Suppressor macrophage treated with lipopolysaccharide for 4 hours (primary cell): ENCODE data around the gene DHRS9.

Source experiments
- DNase-seq: peaks from one replicate; pipeline ENCODE4 v3.0.0-alpha.2; 2020

DHRS9 gene

GRCh38 chr2:169065864-169066517 is 3.4 kb upstream of the DHRS9 start:
- DNase-seq, result no peak

- DNase-seq, result peak; percentile 25
Measured at GRCh38 chr2:169066897-169067296, 2.5 kb upstream of the DHRS9 start.

DNA sequence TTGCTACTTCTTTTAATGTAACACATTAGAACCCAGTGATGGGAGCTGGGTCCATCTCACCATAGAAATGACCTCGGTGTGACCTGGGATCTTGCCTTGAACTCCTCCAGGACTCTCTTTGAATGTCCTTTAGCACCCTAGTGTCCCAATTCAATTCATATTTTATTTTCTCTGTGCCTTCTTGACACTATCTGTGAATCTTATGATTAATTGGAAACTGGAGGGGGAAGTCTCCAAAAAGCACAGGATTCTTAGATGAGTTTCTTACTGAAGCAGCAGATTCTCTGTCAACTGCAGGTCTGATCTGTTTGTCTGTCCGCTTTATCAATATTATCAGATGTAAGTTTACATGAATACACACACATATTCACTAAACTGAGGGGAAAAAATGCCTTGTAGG is 470 bp downstream of the DHRS9 start:
- no peak for DNase-seq

DNA sequence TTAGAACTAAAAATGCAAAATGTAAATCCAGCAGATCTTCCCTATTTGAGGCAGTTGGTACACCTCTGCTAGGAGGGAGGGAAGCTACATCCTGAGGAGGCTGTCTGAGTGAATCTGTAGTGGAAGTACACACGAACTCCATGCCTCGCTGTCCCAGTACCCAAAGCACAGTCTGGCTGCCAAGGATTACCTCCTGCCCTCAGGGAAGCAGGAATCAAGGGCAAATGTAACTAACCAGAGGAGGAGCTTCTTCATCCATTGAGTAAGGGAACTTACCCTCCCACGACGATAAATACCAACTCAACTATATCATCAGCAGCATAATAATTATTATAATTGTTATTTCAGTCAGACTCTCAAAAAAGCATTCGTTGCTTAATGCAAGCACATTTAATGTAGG is 2.1 kb downstream of the DHRS9 start:
- peak; percentile 12 for DNase-seq

DNA sequence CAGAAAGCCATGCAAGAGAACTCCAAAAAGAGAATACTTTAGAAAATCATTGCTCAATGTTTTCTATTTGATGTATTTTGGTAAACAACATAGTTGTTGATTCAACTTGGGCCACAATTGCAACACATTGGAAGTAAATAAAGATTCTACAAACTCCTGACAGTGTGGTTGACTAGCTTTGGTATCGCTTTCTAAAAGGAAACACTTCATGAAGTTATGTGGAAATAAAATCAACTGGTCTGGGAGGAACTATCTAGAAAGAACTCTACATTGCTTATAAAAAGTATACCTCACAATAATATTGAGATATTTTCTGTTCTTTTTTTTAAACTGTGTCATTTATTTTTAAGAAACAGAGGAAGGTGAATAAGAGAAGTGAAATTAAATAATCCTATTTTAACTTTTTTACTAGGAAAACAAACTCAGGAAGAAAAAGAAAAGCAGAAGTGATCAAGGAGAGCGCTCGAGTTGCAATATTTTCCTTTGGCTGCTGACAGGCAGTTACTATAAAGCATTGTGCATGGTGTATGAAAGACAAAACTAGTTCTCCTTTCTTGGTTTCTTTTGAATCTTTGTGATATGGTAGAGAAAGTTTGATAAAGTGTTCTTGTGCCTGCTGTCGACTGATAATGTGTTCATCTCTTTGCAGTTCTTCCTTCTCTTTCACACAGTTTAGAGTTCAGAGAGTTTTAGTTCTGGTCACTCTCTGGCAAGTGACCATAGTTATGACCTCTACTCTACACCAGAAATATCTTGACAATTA is 3.0 kb downstream of the DHRS9 start:
- peak; percentile 93 for DNase-seq

DNA sequence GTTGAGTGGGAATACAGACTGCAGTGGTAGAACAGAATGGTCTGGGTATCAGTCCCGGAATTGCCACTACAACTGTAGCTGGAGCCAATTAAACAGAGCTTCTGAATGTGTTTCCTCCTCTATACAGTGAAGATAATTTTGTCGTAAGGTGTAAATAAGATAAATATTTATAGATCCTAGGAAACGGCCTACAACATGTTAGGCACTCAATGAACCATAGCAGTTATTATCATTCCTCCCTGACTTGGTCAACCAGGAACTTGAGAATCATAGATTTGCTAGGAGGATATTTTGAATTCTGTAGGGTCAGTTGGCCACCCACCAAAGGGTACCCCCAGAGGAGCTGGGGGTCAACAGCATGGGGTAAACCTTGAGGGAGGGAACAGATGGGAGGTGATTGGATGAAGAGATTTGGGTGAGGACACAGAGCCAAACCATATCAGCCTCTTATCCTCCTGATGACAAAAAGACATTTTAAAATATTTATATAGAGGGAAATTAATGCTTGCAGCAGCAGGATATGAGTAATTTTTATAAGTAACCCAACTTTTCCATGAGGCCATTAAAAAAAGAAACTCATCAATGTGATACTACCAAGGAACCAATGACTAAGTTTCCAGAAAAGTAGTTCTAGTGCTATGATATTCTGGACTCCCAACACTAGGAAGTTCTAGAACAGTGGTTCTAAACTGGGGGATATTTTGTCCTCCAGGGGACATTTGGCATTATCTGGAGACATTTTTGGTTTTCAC is 4.0 kb downstream of the DHRS9 start:
- no peak for DNase-seq

DNA sequence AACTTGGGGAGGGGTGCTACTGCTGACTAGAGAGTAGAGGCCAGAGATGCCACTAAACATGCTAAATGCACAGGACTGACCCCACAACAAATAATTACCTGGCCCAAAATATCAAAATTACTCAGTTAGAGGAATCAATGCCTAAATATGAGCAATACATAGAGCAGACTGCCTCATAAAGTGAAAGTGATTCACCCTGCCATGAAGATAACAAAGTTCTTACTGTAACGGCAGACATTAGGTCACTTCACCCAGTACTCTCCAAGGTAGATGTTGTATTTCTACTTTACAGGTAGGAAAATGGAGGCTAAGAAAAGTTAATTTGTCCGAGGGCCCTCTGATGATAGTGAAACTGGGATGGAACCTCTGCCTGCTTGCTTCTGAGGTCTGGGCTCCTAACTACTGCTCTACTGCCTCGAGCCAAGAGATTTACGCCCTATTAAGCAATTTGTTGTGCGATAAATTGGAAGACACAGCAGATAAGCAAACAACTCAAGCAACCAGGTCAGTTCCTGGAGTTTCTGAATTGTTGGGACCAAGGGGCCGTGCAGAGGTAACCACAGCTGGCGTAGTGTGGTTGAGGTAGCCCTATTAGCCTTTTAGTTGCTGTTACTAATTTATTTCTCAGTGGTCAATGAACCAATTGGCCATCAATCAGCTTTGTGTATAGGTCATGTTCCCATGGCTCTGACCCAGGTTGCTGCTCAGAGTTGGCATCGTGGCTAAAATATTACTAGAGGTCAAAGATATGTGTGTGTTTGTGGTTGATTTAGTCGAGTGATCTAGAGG is 4.8 kb downstream of the DHRS9 start:
- peak; percentile 35 for DNase-seq

DNA sequence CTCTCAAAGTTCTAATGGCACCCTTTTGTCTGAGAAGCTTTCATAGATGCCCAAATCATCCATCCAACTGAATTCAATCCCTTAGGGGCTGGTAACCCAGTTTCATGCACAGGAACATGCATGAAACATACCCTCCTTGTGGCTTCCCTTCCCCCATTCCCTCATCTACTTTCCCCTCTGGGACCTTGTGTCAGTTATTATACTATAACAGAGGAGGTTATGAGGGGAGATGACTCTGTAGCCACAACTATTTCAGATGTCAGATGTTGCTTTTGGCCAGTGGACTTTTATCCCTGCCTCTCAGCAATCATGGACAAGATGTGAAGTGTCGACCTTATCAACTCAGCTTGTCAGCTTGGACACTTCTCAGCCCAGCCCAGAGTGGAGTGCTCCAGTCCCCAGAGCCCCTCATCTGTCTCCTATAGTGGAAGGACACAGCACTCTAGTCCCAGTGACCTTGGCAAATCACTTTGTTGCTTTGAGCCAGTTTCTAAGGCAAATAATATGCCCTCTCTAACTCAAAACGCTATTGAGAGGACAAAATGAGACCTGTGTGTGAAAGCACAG is 8.4 kb downstream of the DHRS9 start:
- DNase-seq, result no peak

DNA sequence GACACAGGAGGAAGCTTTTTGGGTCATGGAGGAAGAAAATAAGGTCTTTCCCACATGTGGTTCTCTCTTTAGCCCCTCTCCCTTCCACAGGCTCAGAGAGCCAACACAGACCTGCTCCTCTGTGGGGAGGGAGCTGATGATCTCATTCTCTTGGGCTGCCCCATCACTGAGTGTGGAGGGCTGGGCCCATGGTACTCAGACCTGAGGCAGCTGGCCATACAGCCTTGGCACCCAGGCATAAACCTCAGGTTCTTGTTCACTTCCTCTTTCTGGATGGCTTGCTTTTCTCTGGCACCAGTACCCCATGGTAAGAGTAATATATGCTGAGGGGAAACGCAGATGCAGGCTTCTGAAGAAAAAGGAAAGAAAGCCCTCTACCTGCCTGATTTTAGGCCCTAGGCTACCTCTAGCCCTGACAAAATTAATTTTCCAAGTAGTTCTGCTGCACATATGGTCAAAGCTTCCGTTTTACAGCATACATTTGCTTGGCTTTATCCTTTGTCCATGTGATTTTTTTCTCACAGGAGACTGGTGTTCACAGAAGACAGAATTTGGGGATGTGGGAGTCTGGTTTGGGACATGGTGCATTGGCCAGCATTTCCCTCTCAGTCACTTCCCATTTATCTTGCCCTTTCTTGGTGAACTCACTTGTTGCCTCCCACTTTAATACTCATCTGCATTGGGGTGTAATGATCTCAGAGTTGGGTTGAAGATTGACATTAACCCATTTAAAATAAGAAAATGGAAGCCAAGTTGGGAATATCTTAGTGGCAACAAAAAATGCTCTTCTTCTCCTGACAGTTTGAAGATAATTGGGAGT is 11.1 kb downstream of the DHRS9 start:
- peak; percentile 73 for DNase-seq

- DNase-seq, result no peak
Measured at GRCh38 chr2:169081551-169081950, 12.2 kb downstream of the DHRS9 start.

DNA sequence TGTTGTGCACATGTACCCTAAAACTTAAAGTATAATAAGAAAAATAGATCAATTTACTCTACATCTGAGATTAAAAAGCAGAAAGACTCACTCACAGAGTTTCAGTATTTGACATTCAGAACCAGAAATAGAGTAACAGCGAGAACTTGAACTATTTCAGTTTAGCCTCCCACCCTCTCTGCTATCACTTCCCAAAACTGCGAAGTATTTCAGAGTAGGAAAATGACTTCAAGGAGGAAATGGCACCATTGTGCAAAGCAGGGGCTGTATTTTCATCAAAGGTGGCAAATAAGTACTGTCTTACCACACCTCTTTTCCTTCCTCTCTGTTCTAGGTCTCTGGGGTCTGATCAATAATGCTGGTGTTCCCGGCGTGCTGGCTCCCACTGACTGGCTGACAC is 13.6 kb downstream of the DHRS9 start:
- peak; percentile 87 for DNase-seq

DNA sequence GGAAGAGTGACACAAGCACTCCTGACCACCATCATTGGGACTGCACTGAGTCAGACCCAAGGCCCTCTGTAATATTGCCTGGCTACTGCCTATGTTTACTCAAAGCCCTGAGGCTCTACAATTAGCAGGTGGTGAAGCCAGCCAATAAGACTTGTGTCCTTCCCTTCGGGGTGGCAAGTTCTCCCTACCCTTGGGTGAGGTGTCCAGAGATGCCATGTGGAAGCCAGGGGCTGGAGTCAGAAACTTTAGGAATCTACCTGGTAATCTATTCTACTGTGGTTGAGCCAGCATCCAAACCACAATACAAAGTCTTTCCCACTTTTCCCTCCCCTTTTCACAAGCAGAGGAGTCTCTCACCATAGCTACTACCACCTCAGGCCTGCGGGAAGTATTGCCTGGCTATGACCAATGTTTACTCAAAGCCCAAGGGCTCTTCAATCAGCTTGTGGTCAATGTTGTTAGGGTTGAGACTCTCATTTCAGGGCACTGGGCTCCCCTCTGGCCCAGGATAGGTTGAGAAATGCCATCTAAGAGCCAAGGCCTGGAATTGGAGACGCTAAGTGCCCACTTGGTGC is 17.6 kb downstream of the DHRS9 start:
- no peak for DNase-seq

GRCh38 chr2:169087757-169088379 is 18.5 kb downstream of the DHRS9 start:
- DNase-seq, result no peak

DNA sequence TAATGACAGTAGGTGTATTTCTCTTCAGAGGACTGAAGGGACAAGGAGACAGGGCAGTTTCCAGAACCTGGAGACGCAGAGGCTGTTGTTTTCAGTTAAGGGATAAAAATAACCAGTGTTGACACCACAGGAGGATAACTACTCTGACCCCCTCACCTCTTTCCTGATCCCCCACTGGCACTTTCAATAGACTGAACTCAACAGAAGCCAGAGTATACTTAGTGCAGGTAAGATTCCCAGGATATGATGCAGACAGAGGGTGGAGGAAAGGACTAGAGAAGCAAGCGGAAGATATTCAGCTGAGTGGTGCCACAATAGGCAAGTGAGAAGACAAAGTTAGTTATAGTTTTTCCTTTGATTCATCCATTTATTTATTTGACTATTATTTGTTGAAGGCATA is 19.8 kb downstream of the DHRS9 start:
- no peak for DNase-seq

DNA sequence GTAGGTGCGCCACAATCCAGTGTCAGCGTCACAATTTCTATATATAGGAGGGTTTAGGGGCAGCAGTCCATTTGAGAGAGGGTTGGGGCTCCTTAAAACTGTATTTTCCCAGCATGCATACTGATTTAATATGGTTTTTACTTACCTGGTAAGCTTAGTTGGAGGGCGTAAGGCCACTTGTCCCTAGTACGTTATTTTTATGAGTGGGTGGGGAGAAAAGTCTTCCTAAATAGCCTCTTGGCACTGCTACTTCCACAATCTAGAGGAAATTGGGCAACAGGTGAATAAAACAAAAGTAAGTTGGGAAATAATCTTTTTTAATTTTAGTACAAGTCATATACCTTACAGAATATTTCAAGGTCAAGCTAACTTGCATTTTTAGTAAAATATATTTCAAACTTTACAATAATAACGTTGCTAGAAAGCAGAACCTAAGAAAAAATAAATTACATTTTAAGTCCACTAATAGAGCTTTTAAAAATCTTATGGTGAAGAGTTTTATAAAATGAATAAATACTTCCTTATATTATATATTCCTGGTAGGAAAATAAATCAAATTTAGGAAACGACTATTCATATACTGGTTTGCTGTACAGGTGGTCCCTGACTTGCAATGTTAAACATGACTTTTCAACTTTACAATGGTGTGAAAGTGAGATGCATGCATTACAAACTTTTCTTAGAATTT is 20.9 kb downstream of the DHRS9 start:
- peak; percentile 37 for DNase-seq

GRCh38 chr2:169091256-169091655 is 21.9 kb downstream of the DHRS9 start:
- no peak for DNase-seq

DNA sequence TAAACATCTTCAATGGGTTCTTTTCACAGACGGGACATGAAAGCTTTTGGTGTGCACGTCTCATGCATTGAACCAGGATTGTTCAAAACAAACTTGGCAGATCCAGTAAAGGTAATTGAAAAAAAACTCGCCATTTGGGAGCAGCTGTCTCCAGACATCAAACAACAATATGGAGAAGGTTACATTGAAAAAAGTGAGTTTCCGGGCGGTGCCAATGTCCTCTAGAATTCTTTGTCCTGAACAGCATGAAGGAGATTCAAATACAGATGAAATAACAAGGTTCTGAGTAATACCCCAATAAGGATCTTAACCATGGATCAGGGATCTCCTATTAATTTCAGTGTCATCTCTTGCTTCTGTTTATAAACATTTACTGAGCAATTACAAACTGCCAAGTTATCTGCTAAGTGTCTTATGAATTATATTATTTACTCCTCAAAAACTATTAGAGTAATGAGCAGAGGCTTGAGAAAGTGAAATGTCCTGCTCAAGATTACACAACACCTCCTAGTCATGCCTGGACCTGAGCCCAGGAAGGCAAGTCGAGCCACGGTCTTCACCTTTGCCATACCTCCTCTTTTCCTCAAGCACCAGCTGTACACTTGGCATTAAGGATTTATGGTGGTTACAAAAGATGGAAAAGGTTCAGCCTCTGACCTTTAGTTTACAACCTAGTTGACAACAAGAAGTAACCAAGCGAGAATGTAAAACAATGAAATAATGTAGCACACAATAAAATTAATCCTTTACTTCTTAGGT is 22.6 kb downstream of the DHRS9 start:
- no peak for DNase-seq

DNA sequence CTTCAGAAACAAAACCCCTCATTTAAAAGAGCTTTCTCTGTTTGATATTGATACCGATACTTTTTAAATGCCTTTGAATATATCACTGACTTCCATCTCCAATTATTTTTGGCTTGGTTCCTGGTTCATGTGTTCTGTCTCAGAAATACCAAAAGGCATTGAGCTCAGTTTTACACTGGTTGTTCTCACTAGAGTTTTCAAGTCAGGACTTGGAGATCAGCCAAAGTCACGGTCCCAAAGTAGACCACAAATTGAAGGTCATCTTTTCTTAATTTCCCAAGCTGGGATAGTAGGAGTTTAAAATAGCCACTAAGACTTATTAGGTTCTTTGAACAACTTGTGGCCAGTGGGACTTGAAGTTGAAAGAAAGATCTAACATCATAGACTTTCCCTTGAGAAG is 24.2 kb downstream of the DHRS9 start:
- DNase-seq, result no peak

- no peak for DNase-seq
Measured at GRCh38 chr2:169094676-169095075, 25.3 kb downstream of the DHRS9 start.
